ENCODE data around the gene VRK1.
"Not testable (repeated sequence)": the region's sequence is repeated elsewhere in the genome, so short reads cannot be mapped to it uniquely, and the experiment has no call there.

VRK1 gene

GRCh38 chr14:96829791-96830190 is 32.6 kb downstream of the VRK1 start:
- DNase-seq = no peak

- no peak for DNase-seq
Observed at GRCh38 chr14:96830946-96831345, 33.8 kb downstream of the VRK1 start.

GRCh38 chr14:96832351-96832750 is 35.2 kb downstream of the VRK1 start:
- DNase-seq = no peak

- no peak for DNase-seq
Observed at GRCh38 chr14:96838449-96838848, 41.3 kb downstream of the VRK1 start.

GRCh38 chr14:96839251-96839650 is 42.1 kb downstream of the VRK1 start:
- DNase-seq = no peak

GRCh38 chr14:96843137-96843536 is 46.0 kb downstream of the VRK1 start:
- DNase-seq = no peak

- no peak for DNase-seq
Observed at GRCh38 chr14:96844857-96845570, 47.8 kb downstream of the VRK1 start.

- no peak for DNase-seq
Observed at GRCh38 chr14:96847451-96847850, 50.3 kb downstream of the VRK1 start.

GRCh38 chr14:96848011-96848410 is 50.8 kb downstream of the VRK1 start:
- DNase-seq = no peak

GRCh38 chr14:96849733-96850132 is 52.6 kb downstream of the VRK1 start:
- DNase-seq = no peak

GRCh38 chr14:96851694-96852381 is 54.7 kb downstream of the VRK1 start:
- peak; percentile 9 for DNase-seq

- peak; percentile 28 for DNase-seq
Observed at GRCh38 chr14:96852823-96853422, 55.7 kb downstream of the VRK1 start.

GRCh38 chr14:96858643-96859042 is 61.5 kb downstream of the VRK1 start:
- no peak for DNase-seq

GRCh38 chr14:96861568-96862310 is 64.6 kb downstream of the VRK1 start:
- DNase-seq = no peak

GRCh38 chr14:96863327-96863985 is 66.3 kb downstream of the VRK1 start:
- DNase-seq = no peak

- DNase-seq = no peak
Observed at GRCh38 chr14:96863986-96864330, 66.8 kb downstream of the VRK1 start.

- no peak for DNase-seq
Observed at GRCh38 chr14:96867634-96868033, 70.5 kb downstream of the VRK1 start.

GRCh38 chr14:96874127-96874526 is 76.9 kb downstream of the VRK1 start:
- no peak for DNase-seq

GRCh38 chr14:96876747-96877146 is 79.6 kb downstream of the VRK1 start:
- no peak for DNase-seq

GRCh38 chr14:96881713-96882112 is 84.5 kb downstream of the VRK1 start:
- DNase-seq = no peak

- DNase-seq = not testable (repeated sequence)
Observed at GRCh38 chr14:96883974-96884373, 86.8 kb downstream of the VRK1 start.

GRCh38 chr14:96888158-96888557 is 91.0 kb downstream of the VRK1 start:
- DNase-seq = no peak

- DNase-seq = no peak
Observed at GRCh38 chr14:96888593-96888992, 91.4 kb downstream of the VRK1 start.
